ENCODE results near the gene ZNF407.

- no peak for TF ChIP-seq CTCF (IDR thresholded peaks at IDR 0.05)
- no peak for TF ChIP-seq POLR2A (IDR thresholded peaks at IDR 0.05)
These were observed 188.0 kb downstream of the ZNF407 start for GRCh38 chr18:74785632-74786031.
